ENCODE results near the gene RAB5A.
A peak's percentile ranks its signal among the peaks of the same experiment; 100 is the strongest.
"Not testable (repeated sequence)": the region's sequence is repeated elsewhere in the genome, so short reads cannot be mapped to it uniquely, and the experiment has no call there.

RAB5A gene

DNA sequence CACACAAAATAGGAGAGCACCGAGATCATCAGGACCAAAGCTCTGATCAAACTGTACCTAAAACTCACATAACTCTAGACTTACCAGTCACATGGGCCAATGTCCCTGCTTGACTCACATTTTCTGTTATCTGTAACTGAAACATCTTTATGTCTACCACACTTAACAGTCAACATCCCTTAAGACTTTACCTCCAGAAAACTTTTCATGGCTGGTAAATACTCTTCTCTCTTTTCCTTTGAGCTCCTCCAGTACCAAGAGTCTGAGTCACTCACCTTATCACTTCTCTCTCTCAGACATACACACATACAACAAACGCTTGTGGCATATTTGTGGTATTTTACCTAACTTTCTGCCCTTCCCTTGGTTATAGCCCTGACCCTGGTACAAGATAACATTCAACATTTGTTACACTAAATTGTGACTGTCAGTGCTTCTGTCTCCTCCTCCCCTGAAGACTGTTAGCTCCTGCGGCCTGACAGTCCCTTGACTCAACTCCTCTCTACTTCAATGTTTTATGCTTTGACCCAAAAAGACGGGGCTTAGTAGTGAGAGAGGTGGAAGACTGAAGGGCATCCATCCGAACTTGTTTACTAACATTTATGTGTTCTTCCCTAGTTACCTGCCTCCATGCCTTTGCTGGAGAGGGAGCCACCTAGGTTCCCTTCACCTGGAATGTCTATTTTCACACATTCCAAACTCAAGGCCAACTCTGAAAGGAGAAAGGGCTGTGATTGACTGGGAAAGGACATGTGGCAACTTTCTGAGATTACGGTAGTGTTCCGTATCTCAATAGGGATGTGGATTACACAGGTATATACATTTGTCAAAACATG is 9.2 kb upstream of the RAB5A start:
- H3K27ac Mint-ChIP-seq: no peak overlapping the region

DNA sequence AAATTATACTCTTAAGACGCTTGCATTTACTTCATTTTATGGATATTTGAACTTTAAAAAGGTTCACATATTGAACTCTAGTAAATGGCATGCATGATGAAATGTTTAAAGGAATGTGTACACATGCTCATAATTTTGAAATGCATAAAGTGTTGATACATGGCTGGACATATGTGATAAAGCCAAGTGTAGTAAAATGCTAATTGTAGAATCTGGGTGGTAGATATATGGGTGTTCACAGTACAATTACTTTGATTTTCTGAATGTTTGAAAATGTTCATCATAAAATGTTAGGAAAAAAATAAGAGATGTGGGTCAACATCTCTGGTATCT is 8.6 kb upstream of the RAB5A start:
- Mint-ChIP-seq H3K36me3 (peaks cover 2% of the 10 kb centered on the region), H3K4me3 (no peak overlapping the region), H3K27me3 (peaks cover 11% of the 10 kb centered on the region), H3K27ac (no peak overlapping the region), H3K9me3 (no peaks in the 10 kb centered on the region), H3K4me1 (no peaks in the 10 kb centered on the region)

More for the DNA sequence above, 9.2 kb upstream of the RAB5A start:
- Mint-ChIP-seq H3K9me3 (no peaks in the 10 kb centered on the region), H3K36me3 (peaks cover 2% of the 10 kb centered on the region), H3K4me1 (no peaks in the 10 kb centered on the region), H3K4me3 (no peak overlapping the region), H3K27me3 (peaks cover 13% of the 10 kb centered on the region)

DNA sequence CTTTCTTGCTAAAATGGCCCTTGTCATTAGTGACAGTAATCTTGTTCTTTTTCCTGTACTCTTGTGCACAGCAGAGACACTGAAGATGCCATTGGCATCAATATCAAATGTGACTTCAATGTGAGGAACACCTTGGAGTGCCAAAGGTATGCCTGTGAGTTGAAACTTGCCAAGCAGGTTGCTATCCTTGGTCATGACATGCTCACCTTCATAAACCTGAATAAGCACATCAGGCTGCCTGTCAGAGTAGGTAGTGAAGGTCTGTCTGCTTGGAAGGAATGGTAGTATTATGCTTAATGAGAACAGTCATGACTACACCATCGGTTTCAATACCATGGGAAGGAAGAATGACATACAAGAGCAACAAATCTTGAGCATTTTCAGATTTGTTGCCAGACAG is 6.3 kb upstream of the RAB5A start:
- Mint-ChIP-seq H3K4me1 (peaks cover 9% of the 10 kb centered on the region), H3K27ac (no peak overlapping the region), H3K9me3 (no peaks in the 10 kb centered on the region), H3K4me3 (no peak overlapping the region), H3K27me3 (peaks cover 2% of the 10 kb centered on the region), H3K36me3 (peaks cover 2% of the 10 kb centered on the region)

DNA sequence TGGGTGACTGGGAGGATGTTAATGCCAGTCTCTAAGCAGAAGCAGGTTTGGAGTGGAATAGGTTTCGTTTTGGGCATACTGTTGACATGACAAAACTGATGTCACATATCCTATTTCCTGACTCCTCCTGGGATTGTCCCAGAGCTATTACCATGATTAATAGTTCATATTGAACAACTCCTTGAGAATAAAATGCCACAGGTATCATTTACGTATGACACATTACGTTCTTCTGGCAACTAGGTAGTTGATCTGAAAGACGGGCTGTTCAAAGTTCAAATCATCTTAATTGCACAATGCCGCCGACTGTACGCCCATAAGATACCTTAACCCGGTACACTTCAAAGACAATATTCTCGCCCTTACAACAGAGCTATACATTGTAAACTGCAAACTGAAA is 1.4 kb upstream of the RAB5A start:
- Mint-ChIP-seq H3K27me3 (no peaks in the 10 kb centered on the region), H3K4me3 (peak overlapping the region; percentile 66), H3K4me1 (peaks cover 38% of the 10 kb centered on the region), H3K9me3 (no peaks in the 10 kb centered on the region), H3K27ac (peak overlapping the region; percentile 81), H3K36me3 (no peaks in the 10 kb centered on the region)

DNA sequence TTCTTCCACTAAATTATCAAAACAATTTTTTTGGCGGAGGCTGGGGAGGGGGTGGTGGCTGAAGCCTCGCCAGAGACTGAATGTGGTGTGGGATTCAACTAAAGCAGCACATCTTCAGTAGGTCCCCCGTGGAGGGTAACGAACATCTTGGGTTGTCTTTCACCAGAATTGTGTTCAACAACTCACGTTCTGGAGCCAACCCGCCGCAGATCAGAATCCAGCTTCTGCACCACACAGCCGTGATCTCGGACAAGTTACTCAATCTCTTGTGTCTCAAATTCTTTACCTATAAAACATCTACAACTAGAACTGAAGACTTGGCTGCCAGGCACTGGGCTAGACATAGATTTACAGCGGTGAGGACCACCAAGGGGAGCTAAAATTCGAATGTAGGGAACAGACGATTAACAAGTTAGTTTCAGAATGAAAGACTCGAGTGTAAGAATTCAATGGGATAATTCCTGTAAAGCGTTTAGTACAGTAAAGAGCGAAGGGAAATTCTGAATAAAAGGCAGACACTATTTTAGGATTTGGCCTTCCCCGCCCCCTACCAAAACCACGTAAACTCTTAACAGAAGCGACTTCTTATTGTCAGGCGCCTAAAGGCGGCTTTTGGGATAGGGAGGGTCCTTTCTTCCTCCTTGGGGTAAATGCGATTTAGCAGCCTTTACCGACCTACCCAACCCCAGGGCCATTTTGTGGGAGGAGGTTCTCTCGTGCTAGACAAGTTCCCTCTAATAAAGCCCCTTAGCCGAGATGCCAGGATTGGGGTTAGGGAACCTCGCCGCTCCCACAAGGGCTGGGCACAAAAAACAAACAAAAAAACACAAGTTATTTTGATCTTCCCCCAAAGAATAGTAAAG is 697 bp upstream of the RAB5A start:
- Mint-ChIP-seq H3K36me3 (no peaks in the 10 kb centered on the region), H3K27ac (peak overlapping the region; percentile 97), H3K27me3 (no peaks in the 10 kb centered on the region), H3K4me3 (peak overlapping the region; percentile 95), H3K4me1 (peaks cover 44% of the 10 kb centered on the region), H3K9me3 (no peaks in the 10 kb centered on the region)

DNA sequence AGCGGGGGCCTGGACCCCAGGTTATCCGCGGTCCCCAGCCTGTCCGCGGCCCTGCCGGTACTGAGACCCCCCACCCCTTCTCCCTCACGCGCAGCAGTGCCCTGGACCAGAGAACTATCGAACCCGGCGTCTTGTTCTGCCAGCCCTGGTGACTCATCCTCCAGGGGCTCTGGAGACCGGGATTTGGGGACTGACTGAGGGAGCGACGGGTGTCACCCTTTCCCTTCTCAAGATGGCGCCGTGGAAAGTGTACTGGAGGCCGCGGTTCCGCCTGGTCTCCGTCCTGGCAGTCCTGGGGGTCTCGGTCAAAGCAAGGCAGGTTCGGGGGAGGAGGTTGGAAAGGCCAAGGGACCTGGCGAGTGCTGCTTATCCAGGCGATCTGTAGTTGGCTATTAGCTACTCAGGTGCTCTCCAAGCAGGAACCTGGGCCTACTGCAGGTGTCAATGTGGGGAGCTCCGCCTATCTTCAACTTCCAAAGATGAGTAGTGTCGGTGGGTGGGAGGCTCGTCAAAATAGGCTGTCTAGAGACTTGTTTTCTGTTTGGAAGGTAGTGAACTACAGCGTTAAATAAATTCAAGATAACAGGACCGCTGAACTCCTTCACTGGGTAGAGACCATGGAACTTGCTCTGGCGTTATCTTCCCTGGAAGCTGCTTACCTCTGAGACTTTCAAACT is 790 bp downstream of the RAB5A start:
- Mint-ChIP-seq H3K9me3 (no peaks in the 10 kb centered on the region), H3K36me3 (peaks cover 2% of the 10 kb centered on the region), H3K27me3 (no peaks in the 10 kb centered on the region), H3K27ac (peak overlapping the region; percentile 97), H3K4me1 (peaks cover 58% of the 10 kb centered on the region), H3K4me3 (peak overlapping the region; percentile 95)

DNA sequence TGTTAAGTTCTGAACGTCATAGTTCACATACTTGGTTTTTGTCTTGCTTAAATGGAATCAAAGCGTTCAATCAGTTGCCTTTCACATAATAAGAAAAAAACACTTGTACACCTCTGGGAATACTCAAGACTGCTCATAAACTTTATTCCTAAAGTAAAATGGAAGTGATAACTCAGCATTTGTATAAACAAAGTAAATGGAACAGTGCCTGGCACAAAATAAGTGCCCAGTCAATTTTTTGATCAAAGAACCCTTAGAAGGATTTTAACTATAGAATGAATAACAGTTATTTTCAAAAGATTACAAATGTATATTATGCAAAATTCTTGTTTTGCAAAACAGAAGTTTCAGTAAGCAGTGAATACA is 1.3 kb downstream of the RAB5A start:
- H3K4me1 Mint-ChIP-seq: peaks cover 62% of the 10 kb centered on the region
- peaks cover 2% of the 10 kb centered on the region for H3K36me3 Mint-ChIP-seq
- peak overlapping the region; percentile 97 for H3K27ac Mint-ChIP-seq
- peak overlapping the region; percentile 95 for H3K4me3 Mint-ChIP-seq
- no peaks in the 10 kb centered on the region for H3K27me3 Mint-ChIP-seq
- H3K9me3 Mint-ChIP-seq: no peaks in the 10 kb centered on the region

DNA sequence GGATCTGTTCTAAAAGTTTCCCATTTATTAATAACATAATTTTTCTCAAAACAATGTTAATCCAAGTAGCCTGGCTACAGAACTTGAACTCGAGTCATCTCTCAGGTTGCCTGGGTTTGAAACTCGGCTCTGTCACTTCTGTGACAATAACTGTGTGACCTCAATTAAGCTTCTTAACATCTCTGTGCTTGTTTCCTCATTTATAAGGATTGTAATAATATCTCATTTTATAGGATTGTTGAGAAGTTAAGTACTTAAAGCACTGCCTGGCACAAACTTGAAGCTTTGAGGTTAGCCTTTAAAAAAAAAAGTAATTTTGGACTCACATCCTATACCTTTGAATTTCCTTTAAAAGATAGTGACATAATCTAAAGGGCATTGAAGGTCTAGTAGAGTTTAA is 3.4 kb downstream of the RAB5A start:
- Mint-ChIP-seq H3K27me3 (no peaks in the 10 kb centered on the region), H3K4me1 (peaks cover 73% of the 10 kb centered on the region), H3K36me3 (peaks cover 5% of the 10 kb centered on the region), H3K4me3 (no peak overlapping the region), H3K9me3 (no peaks in the 10 kb centered on the region), H3K27ac (no peak overlapping the region)

DNA sequence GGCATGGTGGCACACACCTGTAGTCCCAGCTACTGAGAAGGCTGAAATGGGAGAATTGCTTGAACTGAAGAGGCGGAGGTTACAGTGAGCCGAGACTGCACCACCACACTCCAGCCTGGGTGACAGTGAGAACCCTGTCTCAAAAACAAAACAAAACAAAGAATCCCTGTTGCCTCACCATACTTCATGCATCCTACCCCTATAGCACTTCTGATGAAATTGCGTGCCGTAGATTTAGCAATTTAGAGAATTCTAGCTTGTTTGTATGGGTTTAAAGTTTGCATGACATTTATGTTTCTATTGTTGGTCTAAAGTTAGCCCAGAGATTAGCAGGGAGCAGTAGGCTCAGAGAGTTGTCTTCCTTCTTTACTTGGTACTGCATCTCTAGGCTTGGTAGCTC is 7.8 kb downstream of the RAB5A start:
- no peak overlapping the region for H3K4me3 Mint-ChIP-seq
- H3K9me3 Mint-ChIP-seq: no peaks in the 10 kb centered on the region
- peaks cover 77% of the 10 kb centered on the region for H3K4me1 Mint-ChIP-seq
- H3K27me3 Mint-ChIP-seq: no peaks in the 10 kb centered on the region
- peaks cover 9% of the 10 kb centered on the region for H3K36me3 Mint-ChIP-seq
- H3K27ac Mint-ChIP-seq: peak overlapping the region; percentile 41

DNA sequence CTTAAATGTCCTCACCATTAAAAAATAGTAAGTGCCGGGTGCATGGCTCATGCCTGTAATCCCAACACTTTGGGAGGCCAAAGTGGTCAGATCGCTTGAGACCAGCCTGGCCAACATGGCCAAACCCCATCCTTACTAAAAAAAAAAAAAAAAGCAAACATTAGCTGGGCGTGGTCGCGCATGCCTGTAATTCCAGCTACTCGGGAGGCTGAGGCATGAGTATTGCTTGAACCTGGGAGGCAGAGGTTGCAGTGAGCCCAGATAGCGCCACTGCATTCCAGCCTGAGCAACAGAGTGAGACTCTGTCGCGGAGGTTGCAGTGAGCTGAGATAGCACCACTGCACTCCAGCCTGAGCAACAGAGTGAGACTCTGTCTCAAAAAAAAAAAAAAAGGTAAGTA is 10.5 kb downstream of the RAB5A start:
- H3K4me3 Mint-ChIP-seq, H3K27ac Mint-ChIP-seq, H3K9me3 Mint-ChIP-seq, H3K27me3 Mint-ChIP-seq: not testable (repeated sequence)
- H3K4me1 Mint-ChIP-seq: peaks cover 81% of the 10 kb centered on the region
- peaks cover 11% of the 10 kb centered on the region for H3K36me3 Mint-ChIP-seq

DNA sequence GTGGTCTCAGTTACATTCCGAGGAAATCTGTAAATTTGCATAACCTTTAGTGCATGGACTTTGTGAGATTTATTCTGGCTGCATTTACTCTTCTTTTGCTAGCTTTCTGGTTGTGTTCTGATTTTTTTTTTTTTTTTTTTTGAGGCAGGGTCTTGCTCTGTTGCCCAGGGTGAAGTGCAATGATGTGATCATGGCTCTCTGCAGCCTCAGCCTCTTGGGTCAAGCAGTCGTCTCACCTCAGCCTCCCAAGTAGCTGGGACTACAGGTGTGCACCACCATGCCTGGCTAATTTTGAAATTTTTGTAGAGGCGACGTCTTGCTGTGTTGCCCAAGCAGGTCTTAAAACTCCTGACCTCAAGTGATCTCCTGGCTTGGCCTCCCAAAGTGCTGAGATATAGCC is 12.6 kb downstream of the RAB5A start:
- H3K27me3 Mint-ChIP-seq: no peaks in the 10 kb centered on the region
- peaks cover 84% of the 10 kb centered on the region for H3K4me1 Mint-ChIP-seq
- no peak overlapping the region for H3K27ac Mint-ChIP-seq
- H3K4me3 Mint-ChIP-seq: no peak overlapping the region
- H3K36me3 Mint-ChIP-seq: peaks cover 13% of the 10 kb centered on the region
- H3K9me3 Mint-ChIP-seq: no peaks in the 10 kb centered on the region

DNA sequence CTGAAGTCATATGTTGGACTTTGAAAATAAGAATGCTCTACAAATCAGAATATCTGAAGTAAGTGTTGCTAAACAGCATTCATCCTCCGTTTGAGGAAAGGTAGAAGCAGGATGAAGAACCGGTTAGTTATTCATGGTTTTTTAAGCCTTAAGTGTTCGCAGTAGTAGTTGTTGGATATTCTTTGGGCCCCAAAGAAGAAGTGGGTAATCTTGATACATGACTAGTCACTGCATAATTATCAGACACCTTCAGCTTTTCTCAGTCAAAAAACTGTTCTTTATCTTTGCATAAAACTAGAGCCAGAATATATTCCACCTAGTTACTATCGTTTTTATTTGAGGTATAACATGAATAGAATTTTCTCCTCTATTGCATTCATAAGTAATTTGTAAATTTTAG is 13.8 kb downstream of the RAB5A start:
- Mint-ChIP-seq H3K9me3 (no peaks in the 10 kb centered on the region), H3K27me3 (no peaks in the 10 kb centered on the region), H3K4me1 (peaks cover 82% of the 10 kb centered on the region), H3K4me3 (no peak overlapping the region), H3K27ac (no peak overlapping the region), H3K36me3 (peaks cover 9% of the 10 kb centered on the region)

DNA sequence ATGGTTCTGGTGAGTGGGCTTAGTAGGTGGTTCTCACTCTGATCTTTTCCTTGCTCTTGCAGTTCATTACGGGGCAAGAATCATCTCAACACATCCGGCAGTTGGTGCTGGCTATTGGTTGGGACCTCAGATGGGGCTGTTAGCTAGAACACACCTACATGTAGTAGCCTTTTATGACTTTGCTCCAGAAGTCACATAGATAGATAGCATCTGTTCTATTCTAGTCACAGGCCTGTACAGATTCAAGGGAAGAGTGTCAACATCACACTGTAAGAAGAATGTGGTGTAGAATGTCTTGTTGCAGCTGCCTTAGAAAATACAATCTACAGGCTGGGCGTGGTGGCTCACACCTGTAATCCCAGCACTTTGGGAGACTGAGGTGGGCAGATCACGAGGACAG is 15.1 kb downstream of the RAB5A start:
- no peak overlapping the region for H3K27ac Mint-ChIP-seq
- peaks cover 12% of the 10 kb centered on the region for H3K36me3 Mint-ChIP-seq
- H3K4me1 Mint-ChIP-seq: peaks cover 88% of the 10 kb centered on the region
- no peaks in the 10 kb centered on the region for H3K9me3 Mint-ChIP-seq
- H3K4me3 Mint-ChIP-seq: no peak overlapping the region
- H3K27me3 Mint-ChIP-seq: no peaks in the 10 kb centered on the region

DNA sequence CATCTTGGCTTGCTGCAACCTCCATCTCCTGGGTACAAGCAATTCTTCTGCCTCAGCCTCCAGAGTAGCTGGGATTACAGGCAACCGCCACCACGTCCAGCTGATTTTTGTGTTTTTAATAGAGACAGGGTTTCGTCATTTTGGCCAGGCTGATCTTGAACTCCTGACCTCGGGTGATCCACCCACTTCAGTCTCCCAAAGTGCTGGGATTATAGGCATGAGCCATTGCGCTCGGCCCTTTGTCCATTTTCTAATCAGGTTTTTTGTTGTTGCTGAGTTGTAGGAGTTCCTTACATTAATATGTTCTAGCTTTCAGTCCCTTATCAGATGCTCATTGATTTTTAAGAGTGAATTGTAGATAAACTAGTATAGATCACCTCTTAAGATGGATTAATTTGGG is 20.3 kb downstream of the RAB5A start:
- no peaks in the 10 kb centered on the region for H3K9me3 Mint-ChIP-seq
- peaks cover 76% of the 10 kb centered on the region for H3K4me1 Mint-ChIP-seq
- H3K27me3 Mint-ChIP-seq: no peaks in the 10 kb centered on the region
- peaks cover 8% of the 10 kb centered on the region for H3K36me3 Mint-ChIP-seq
- no peak overlapping the region for H3K4me3 Mint-ChIP-seq
- H3K27ac Mint-ChIP-seq: no peak overlapping the region

DNA sequence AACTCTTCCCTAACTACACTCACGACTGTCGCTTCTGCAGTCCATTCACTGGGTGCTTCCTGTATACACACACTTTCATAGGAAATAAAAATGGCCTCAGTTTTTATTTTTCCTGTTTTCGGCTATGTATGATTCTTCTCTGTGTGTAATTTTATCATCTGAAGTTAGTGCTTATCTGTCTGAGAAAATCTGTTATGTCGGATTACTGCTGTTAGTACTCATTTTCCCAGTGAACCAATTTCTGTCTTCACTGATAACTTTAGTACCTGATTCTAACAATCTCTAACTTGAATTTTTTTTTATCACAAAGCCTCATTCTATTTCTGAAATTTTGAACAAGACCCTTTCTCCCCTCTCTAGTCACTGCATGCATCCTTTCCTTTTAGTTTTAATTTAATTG is 20.9 kb downstream of the RAB5A start:
- peak overlapping the region; percentile 81 for H3K27ac Mint-ChIP-seq
- H3K4me1 Mint-ChIP-seq: peaks cover 76% of the 10 kb centered on the region
- H3K36me3 Mint-ChIP-seq: peaks cover 11% of the 10 kb centered on the region
- no peak overlapping the region for H3K4me3 Mint-ChIP-seq
- no peaks in the 10 kb centered on the region for H3K9me3 Mint-ChIP-seq
- H3K27me3 Mint-ChIP-seq: no peaks in the 10 kb centered on the region

DNA sequence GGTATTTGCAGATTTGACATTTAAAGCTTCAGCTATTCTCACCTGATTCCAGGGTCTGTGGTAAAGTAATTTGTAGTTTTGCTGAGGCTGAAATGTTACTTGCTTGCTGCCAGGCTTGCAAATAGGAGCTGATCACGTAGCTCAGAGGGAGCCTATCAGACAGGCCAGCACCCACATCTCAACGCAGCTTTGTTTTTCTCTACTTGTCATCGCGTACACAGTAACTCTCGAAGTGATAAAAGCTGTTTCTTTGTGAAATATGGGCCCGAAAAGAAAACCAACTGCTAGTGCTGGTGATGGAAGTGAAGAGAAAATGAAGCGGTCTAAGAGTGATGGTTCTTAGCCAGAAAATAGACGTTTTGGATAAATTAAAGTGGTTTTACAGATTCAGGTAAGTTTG is 23.4 kb downstream of the RAB5A start:
- Mint-ChIP-seq H3K4me3 (no peak overlapping the region), H3K9me3 (no peaks in the 10 kb centered on the region), H3K27me3 (no peaks in the 10 kb centered on the region), H3K27ac (peak overlapping the region; percentile 57), H3K36me3 (peaks cover 14% of the 10 kb centered on the region), H3K4me1 (peaks cover 60% of the 10 kb centered on the region)

Data from activated naive CD4-positive, alpha-beta T cell treated with anti-CD3 and anti-CD28 coated beads, Interleukin-2, amount 50 U/mL, for 24 hours (primary cell).